HepG2 (cell line): ENCODE results near the gene DOCK9. TPM values are rescaled to one million over a fixed set of nuclear protein-coding genes. Genes with fewer than 3 reads are reported as not detected.

Source experiments
- ATAC-seq: fragments of 200-7000 bp; cut with Tn5 transposase; 3 replicates; pipeline ENCODE4 v1.9.1; 2020; ENCODE audit warnings: mild to moderate bottlenecking, moderate library complexity
- BruUV-seq: library from RNA; stranded (reverse); fragments of 400-500 nt; replicated peaks from 2 replicates; lab custom pipeline; 2021; lab: Mats Ljungman, UMichigan
- CTCF ChIA-PET: fragments of 300-600 bp; formaldehyde crosslinking; extraction: SDS; loops from one replicate; lab custom pipeline; 2021; ENCODE audit warnings: low total read pairs, inconsistent platforms, low intra/inter-chr PET ratio; lab: Yijun Ruan, JAX
- POLR2A ChIA-PET: fragments of 350-600 bp; sonication (Branson Sonifier 250); formaldehyde crosslinking; loops from one replicate; lab custom pipeline; 2020; ENCODE audit warnings: antibody characterized with exemption, inconsistent platforms; lab: Yijun Ruan, JAX
- DNase-seq: peaks from one replicate; pipeline ENCODE4 v3.0.0-alpha.2; 2015; ENCODE audit warnings: low spot score
- FAIRE-seq: peaks from 3 replicates; lab custom pipeline; 2011; peaks lifted over from hg19 to GRCh38; lab: Jason Lieb, UNC
- H2AFZ ChIP-seq: one replicate; pipeline ENCODE4 v1.6.1; 2011; ENCODE audit warnings: low read length, inconsistent platforms
- H3K27ac ChIP-seq: fragments of 300-600 bp; 3 replicates; pipeline ENCODE4 v1.8.0; 2011; ENCODE audit warnings: mixed run types, mild to moderate bottlenecking, mixed read lengths, low read length, inconsistent platforms; ENCODE audit not compliant: insufficient read depth; ENCODE audit errors: extremely low read length
- H3K27me3 ChIP-seq, 2 experiments: fragments of 200-600 bp in 1 of 2; 2 replicates in 1 of 2; 3 replicates in 1 of 2; pipeline versions ENCODE4 v1.6.0 to v1.8.0; 2011; ENCODE audit warnings: low read length in 2 of 2, mild to moderate bottlenecking in 2 of 2, moderate library complexity in 2 of 2, inconsistent platforms in 1 of 2; ENCODE audit not compliant: insufficient read depth in 2 of 2, control insufficient read depth in 1 of 2
- H3K36me3 ChIP-seq, 2 experiments: fragments of 200-600 bp in 1 of 2; replicated peaks in 1 of 2; 2 replicates in 1 of 2; 3 replicates in 1 of 2; pipeline versions ENCODE4 v1.5.1 to v1.8.0; 2011; ENCODE audit warnings: low read length in 2 of 2, inconsistent platforms in 1 of 2; ENCODE audit not compliant: insufficient read depth in 2 of 2, control insufficient read depth in 1 of 2
- H3K4me1 ChIP-seq: 2 replicates; pipeline ENCODE4 v1.5.1; 2012; ENCODE audit warnings: low read length, inconsistent platforms; ENCODE audit not compliant: insufficient read depth
- H3K4me2 ChIP-seq: 2 replicates; pipeline ENCODE4 v1.6.0; 2011; ENCODE audit warnings: low read depth, low read length, inconsistent platforms
- H3K4me3 ChIP-seq, 3 experiments: fragments of 200-600 bp in 1 of 3; sonication (generic), shearing (Covaris generic) in 1 of 3; replicated peaks in 1 of 3; 2 replicates each; pipeline ENCODE4 v1.5.1; 2011 to 2016; ENCODE audit warnings: low read length in 3 of 3, inconsistent platforms in 2 of 3, low read depth in 2 of 3, mild to moderate bottlenecking in 2 of 3, control low read depth in 1 of 3, mixed read lengths in 1 of 3; ENCODE audit not compliant: insufficient read depth in 1 of 3
- H3K79me2 ChIP-seq: one replicate; pipeline ENCODE4 v1.6.1; 2011; ENCODE audit warnings: low read length, inconsistent platforms; ENCODE audit not compliant: insufficient read depth
- H3K9ac ChIP-seq: 2 replicates; pipeline ENCODE4 v1.6.0; 2011; ENCODE audit warnings: mild to moderate bottlenecking, low read depth, low read length, inconsistent platforms; ENCODE audit not compliant: insufficient read depth
- H3K9me3 ChIP-seq: 2 replicates; pipeline ENCODE4 v1.5.1; 2012; ENCODE audit warnings: mild to moderate bottlenecking, low read length
- H4K20me1 ChIP-seq: 2 replicates; pipeline ENCODE4 v1.6.0; 2011; ENCODE audit warnings: inconsistent platforms, mild to moderate bottlenecking, low read length, moderate library complexity; ENCODE audit not compliant: insufficient read depth
- ATF7 ChIP-seq, 2 experiments: fragments of 450-650 bp in 1 of 2; sonication (generic) in 1 of 2; formaldehyde crosslinking in 1 of 2; IDR thresholded peaks; 2 replicates each; pipeline versions ENCODE4 v1.4.0 to v1.6.1; 2016 to 2020; ENCODE audit warnings: antibody characterized with exemption in 1 of 2, mild to moderate bottlenecking in 1 of 2, missing genetic modification reagents in 1 of 2
- NR2F2 ChIP-seq: IDR thresholded peaks from 2 replicates; pipeline ENCODE4 v1.6.1; 2012; ENCODE audit warnings: low read depth, inconsistent platforms, borderline replicate concordance
- RNF2 ChIP-seq: fragments of 450-650 bp; conservative IDR thresholded peaks from 2 replicates; pipeline ENCODE4 v1.6.1; 2016; ENCODE audit warnings: low read depth
- SMC3 ChIP-seq: IDR thresholded peaks from 2 replicates; pipeline ENCODE4 v1.6.1; 2011; ENCODE audit warnings: low read length, improper control_type of control experiment
- SRSF9 ChIP-seq: fragments of 200-400 bp; formaldehyde crosslinking; IDR thresholded peaks from 2 replicates; pipeline ENCODE4 v1.6.1; 2018; ENCODE audit warnings: borderline replicate concordance, mild to moderate bottlenecking, low read depth, low read length; ENCODE audit not compliant: insufficient read depth, poor library complexity, severe bottlenecking
- TCF7L2 ChIP-seq: IDR thresholded peaks from 2 replicates; pipeline ENCODE4 v1.6.1; 2011; ENCODE audit warnings: mild to moderate bottlenecking, low read depth, low read length, moderate library complexity
- ZBTB1 ChIP-seq: sonication (generic); formaldehyde crosslinking; IDR thresholded peaks from 2 replicates; pipeline ENCODE4 v1.4.0; 2020; ENCODE audit warnings: missing genetic modification reagents, borderline replicate concordance
- ZFP36 ChIP-seq: fragments of 150-350 bp; IDR thresholded peaks from 2 replicates; pipeline ENCODE4 v1.6.1; 2018; ENCODE audit warnings: borderline replicate concordance, low read length, low read depth; ENCODE audit not compliant: partially characterized antibody
- ZNF33B ChIP-seq: sonication (generic); formaldehyde crosslinking; IDR thresholded peaks from 2 replicates; pipeline ENCODE4 v1.5.1; 2020; ENCODE audit warnings: mild to moderate bottlenecking, missing genetic modification reagents
- ZNF451 ChIP-seq: sonication (generic); formaldehyde crosslinking; IDR thresholded peaks from 2 replicates; pipeline ENCODE4 v1.5.0; 2020; ENCODE audit warnings: mild to moderate bottlenecking, missing genetic modification reagents
- ZNF891 ChIP-seq: sonication (generic); formaldehyde crosslinking; IDR thresholded peaks from 2 replicates; pipeline ENCODE4 v1.5.0; 2020; ENCODE audit warnings: mild to moderate bottlenecking, missing genetic modification reagents
- WGBS: methylation state at CpG from one replicate; pipeline ENCODE4 v1.1.6; 2017; ENCODE audit warnings: low lambda C conversion rate; 5-methylcytosine and 5-hydroxymethylcytosine counted together
- in situ Hi-C: cut with HindIII; loops from 2 replicates; pipeline ENCODE4 v1.10.0; 2017; ENCODE audit warnings: low pct_unique_long_range_greater_than_20kb; ENCODE audit not compliant: extremely low pct_ligation_motif_present
- intact Hi-C: fragments of 100-400 bp; cut with micrococcal nuclease; formaldehyde crosslinking; loops from one replicate; pipeline ENCODE4 v1.10.0; 2022; ENCODE audit not compliant: unreplicated experiment
- polyA plus RNA-seq, 8 experiments: library from polyadenylated mRNA; depleted of rRNA in 3 of 8; stranded (reverse) in 7 of 8; unstranded in 1 of 8; fragments of >200 nt; fragmentation: Illumina TruSeq in 4 of 8; extraction: Trizol in 4 of 8; gene quantifications; 2 replicates each; pipeline versions ENCODE4 v1.2.1 to v1.2.3, GENCODE V29; 2011 to 2016; ENCODE audit warnings: low read depth in 4 of 8, missing spikeins in 1 of 8, mixed read lengths in 1 of 8; ENCODE audit not compliant: insufficient read depth in 1 of 8
- total RNA-seq, 5 experiments: library from RNA; depleted of rRNA; stranded (reverse); fragments of >200 nt; fragmentation: Illumina TruSeq; extraction: Trizol; gene quantifications; 2 replicates each; pipeline ENCODE4 v1.2.3, GENCODE V29; 2016; ENCODE audit warnings: low read depth in 1 of 5
- TF ChIP-seq, protein P1 (sequence below): sonication (generic); formaldehyde crosslinking; IDR thresholded peaks from 2 replicates; pipeline ENCODE4 v1.4.0; 2020; ENCODE audit warnings: missing genetic modification reagents
- TF ChIP-seq, protein P2 (sequence below): sonication (generic); formaldehyde crosslinking; IDR thresholded peaks from 2 replicates; pipeline ENCODE4 v1.5.0; 2020; ENCODE audit warnings: missing genetic modification reagents
- TF ChIP-seq, protein P3 (sequence below): sonication (generic); formaldehyde crosslinking; IDR thresholded peaks from 2 replicates; pipeline ENCODE4 v1.8.0; 2022; ENCODE audit warnings: mild to moderate bottlenecking, missing genetic modification reagents, moderate library complexity
- TF ChIP-seq, protein P4 (sequence below): sonication (generic); formaldehyde crosslinking; conservative IDR thresholded peaks from 2 replicates; pipeline ENCODE4 v1.4.0; 2020; ENCODE audit warnings: missing genetic modification reagents

Gene DOCK9
- total and polyA plus RNA-seq, 2 of the 13 experiments (the other 11 are each of a cell fraction or from before 2014, with no cell fraction given) = 0.44 to 0.97 TPM

DNA sequence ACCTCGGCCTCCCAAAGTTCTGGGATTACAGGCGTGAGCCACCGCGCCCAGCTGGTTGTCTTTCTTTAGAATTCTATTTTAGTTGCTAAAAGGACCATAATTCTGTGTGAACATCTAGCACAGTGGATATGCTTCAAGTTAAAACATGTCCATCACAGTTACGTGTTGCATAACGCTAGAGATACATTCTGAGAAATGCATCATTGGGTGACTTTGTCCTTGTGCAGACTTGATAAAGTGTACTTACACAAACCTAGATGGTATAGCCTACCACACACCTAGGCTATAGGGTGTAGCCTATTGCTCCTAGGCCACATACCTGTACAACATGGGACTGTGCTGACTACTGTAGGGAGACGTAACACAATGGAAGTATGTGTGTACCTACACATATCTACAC is 35.4 kb downstream of the DOCK9 start:
- no peaks in the 10 kb centered on the region for H3K4me1 ChIP-seq
- H3K9me3 ChIP-seq = no peaks in the 10 kb centered on the region
- H3K27ac ChIP-seq = no peak overlapping the region
- H3K9ac ChIP-seq = no peak overlapping the region
- ChIA-PET POLR2A (no interaction called here), CTCF (no interaction called here)
- no peaks in the 10 kb centered on the region for H4K20me1 ChIP-seq
- ATAC-seq (no peak), FAIRE-seq (no peak), DNase-seq (no peak)
- in situ Hi-C loops = no loop called here
- H3K4me3 ChIP-seq = no peak overlapping the region
- intact Hi-C loops = no loop called here
- no peaks in the 10 kb centered on the region for H3K27me3 ChIP-seq
- no TSS peak for BruUV-seq
- no peak overlapping the region for H3K4me2 ChIP-seq
- no peaks in the 10 kb centered on the region for H3K36me3 ChIP-seq
- no peak for TF ChIP-seq ATF7 (IDR thresholded peaks at IDR 0.05)
- no peak for TF ChIP-seq ATF7 (CRISPR knock-in tag; IDR thresholded peaks at IDR 0.05)
- TF ChIP-seq, protein P1, sequence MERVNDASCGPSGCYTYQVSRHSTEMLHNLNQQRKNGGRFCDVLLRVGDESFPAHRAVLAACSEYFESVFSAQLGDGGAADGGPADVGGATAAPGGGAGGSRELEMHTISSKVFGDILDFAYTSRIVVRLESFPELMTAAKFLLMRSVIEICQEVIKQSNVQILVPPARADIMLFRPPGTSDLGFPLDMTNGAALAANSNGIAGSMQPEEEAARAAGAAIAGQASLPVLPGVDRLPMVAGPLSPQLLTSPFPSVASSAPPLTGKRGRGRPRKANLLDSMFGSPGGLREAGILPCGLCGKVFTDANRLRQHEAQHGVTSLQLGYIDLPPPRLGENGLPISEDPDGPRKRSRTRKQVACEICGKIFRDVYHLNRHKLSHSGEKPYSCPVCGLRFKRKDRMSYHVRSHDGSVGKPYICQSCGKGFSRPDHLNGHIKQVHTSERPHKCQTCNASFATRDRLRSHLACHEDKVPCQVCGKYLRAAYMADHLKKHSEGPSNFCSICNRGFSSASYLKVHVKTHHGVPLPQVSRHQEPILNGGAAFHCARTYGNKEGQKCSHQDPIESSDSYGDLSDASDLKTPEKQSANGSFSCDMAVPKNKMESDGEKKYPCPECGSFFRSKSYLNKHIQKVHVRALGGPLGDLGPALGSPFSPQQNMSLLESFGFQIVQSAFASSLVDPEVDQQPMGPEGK = no peak
- no peak for TF ChIP-seq ZNF451
- no peak for TF ChIP-seq ZNF891 (CRISPR knock-in tag)
- TF ChIP-seq TCF7L2 = no peak
- TF ChIP-seq ZNF33B (CRISPR knock-in tag) = no peak
- TF ChIP-seq NR2F2 = no peak
- TF ChIP-seq SRSF9 = no peak
- no peak for TF ChIP-seq SMC3
- TF ChIP-seq ZFP36 = no peak
- TF ChIP-seq, protein P2, sequence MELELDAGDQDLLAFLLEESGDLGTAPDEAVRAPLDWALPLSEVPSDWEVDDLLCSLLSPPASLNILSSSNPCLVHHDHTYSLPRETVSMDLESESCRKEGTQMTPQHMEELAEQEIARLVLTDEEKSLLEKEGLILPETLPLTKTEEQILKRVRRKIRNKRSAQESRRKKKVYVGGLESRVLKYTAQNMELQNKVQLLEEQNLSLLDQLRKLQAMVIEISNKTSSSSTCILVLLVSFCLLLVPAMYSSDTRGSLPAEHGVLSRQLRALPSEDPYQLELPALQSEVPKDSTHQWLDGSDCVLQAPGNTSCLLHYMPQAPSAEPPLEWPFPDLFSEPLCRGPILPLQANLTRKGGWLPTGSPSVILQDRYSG (CRISPR knock-in tag) = no peak
- TF ChIP-seq ZBTB1 = no peak
- TF ChIP-seq RNF2 = no peak
- TF ChIP-seq, protein P3, sequence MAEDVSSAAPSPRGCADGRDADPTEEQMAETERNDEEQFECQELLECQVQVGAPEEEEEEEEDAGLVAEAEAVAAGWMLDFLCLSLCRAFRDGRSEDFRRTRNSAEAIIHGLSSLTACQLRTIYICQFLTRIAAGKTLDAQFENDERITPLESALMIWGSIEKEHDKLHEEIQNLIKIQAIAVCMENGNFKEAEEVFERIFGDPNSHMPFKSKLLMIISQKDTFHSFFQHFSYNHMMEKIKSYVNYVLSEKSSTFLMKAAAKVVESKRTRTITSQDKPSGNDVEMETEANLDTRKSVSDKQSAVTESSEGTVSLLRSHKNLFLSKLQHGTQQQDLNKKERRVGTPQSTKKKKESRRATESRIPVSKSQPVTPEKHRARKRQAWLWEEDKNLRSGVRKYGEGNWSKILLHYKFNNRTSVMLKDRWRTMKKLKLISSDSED (CRISPR knock-in tag) = no peak
- TF ChIP-seq, protein P4, sequence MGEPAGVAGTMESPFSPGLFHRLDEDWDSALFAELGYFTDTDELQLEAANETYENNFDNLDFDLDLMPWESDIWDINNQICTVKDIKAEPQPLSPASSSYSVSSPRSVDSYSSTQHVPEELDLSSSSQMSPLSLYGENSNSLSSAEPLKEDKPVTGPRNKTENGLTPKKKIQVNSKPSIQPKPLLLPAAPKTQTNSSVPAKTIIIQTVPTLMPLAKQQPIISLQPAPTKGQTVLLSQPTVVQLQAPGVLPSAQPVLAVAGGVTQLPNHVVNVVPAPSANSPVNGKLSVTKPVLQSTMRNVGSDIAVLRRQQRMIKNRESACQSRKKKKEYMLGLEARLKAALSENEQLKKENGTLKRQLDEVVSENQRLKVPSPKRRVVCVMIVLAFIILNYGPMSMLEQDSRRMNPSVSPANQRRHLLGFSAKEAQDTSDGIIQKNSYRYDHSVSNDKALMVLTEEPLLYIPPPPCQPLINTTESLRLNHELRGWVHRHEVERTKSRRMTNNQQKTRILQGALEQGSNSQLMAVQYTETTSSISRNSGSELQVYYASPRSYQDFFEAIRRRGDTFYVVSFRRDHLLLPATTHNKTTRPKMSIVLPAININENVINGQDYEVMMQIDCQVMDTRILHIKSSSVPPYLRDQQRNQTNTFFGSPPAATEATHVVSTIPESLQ (CRISPR knock-in tag) = no peak
- 96% methylated on average over 7 of the region's 7 CpGs for WGBS
- H2AFZ ChIP-seq = no peak overlapping the region
- H3K79me2 ChIP-seq = no peaks in the 10 kb centered on the region
